Nephron progenitor cell (in vitro differentiated cells): ENCODE data around the gene UNC5CL.
A peak's percentile ranks its signal among the peaks of the same experiment; 100 is the strongest.

Experiments
- DNase-seq: peaks from one replicate; pipeline ENCODE4 v3.0.0; 2021
- H3K27ac Mint-ChIP-seq: 2 replicates; pipeline ENCODE4 v1.8.0; 2021; ENCODE audit warnings: mild to moderate bottlenecking, moderate library complexity, mixed read lengths
- H3K27me3 Mint-ChIP-seq: 2 replicates; pipeline ENCODE4 v1.8.0; 2021; ENCODE audit warnings: mild to moderate bottlenecking, low read depth, mixed read lengths; ENCODE audit not compliant: poor library complexity
- H3K36me3 Mint-ChIP-seq: 2 replicates; pipeline ENCODE4 v1.8.0; 2021; ENCODE audit warnings: low read depth, mixed read lengths
- H3K4me1 Mint-ChIP-seq: 2 replicates; pipeline ENCODE4 v1.8.0; 2021; ENCODE audit warnings: mixed read lengths
- H3K4me3 Mint-ChIP-seq: 2 replicates; pipeline ENCODE4 v1.8.0; 2021; ENCODE audit warnings: mild to moderate bottlenecking, moderate library complexity, mixed read lengths
- H3K9me3 Mint-ChIP-seq: 2 replicates; pipeline ENCODE4 v1.8.0; 2021; ENCODE audit warnings: mild to moderate bottlenecking, moderate library complexity, mixed read lengths
- CTCF ChIP-seq: fragments of 200-600 bp; sonication (generic); IDR thresholded peaks from 2 replicates; pipeline ENCODE4 v1.5.0; 2021; ENCODE audit warnings: antibody characterized with exemption

The UNC5CL gene

DNA sequence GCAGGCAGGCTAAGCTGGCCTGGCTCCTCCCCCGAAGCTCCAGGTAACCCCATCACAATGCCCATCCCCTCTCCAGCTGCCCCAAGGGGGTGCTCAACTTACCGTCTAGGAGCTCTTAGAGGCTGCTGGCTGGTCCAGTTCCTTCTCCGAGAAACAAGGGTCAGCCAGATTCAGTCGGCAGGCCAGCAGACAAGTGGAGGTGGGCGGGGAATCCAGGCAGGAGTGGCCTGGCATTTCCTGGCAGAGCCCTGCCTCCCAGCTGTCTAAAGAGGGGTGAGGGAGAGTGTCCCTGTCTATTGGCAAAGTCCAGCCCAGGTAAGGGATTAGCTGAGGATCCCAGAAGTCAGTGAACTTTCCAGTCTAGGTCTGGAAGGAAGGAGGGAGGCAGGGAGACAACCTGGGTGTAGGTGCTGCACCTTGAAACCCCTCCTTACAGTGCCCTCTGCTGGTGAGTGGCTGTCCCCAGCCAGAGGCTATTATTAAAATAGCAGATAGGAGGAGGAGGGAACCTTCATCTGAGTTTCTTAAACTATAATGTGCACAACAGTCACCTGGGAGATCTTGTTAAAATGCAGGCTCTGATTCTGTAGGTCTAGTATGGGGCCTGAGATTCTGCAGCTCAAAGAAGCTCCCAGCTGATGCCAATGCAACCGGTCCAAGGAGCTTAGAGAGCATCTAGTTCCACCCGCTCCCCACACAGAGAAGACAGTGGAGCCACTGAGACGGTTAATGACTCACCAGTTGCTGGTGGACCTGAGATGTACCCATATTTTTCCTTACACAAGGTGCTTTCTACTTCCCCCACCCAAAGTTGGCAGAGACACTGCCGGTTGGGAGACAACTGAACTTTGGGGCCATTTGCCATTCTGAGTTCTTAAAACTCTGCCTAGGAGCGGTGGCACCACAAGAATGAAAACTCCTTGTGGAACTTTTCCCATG, at the start of gene UNC5CL:
TSS of gene UNC5CL (minus strand) at position 162 of the 939 bp plus-strand sequence. CDS start 4,147 bp downstream, outside the sequence.
- peak; percentile 54 for DNase-seq
- Mint-ChIP-seq H3K27me3 (peaks cover 5% of the 10 kb centered on the region), H3K27ac (no peak within 1 kb of the TSS), H3K4me1 (peaks cover 20% of the 10 kb centered on the region), H3K36me3 (no peaks in the 10 kb centered on the region), H3K9me3 (no peaks in the 10 kb centered on the region), H3K4me3 (no peak within 1 kb of the TSS)
- TF ChIP-seq CTCF, result peak; percentile 66

- DNase-seq, result no peak
- H3K4me1 Mint-ChIP-seq, result peaks cover 6% of the 10 kb centered on the region
- no peaks in the 10 kb centered on the region for H3K9me3 Mint-ChIP-seq
- peak overlapping the region; percentile 85 for H3K27ac Mint-ChIP-seq
- H3K4me3 Mint-ChIP-seq, result no peak overlapping the region
- TF ChIP-seq CTCF, result no peak
- no peaks in the 10 kb centered on the region for H3K27me3 Mint-ChIP-seq
- H3K36me3 Mint-ChIP-seq, result peaks cover 81% of the 10 kb centered on the region
These were observed 49.4 kb upstream of the UNC5CL start for GRCh38 chr6:41088451-41088850.

- no peak for DNase-seq
- no peak overlapping the region for H3K4me3 Mint-ChIP-seq
- no peak overlapping the region for H3K27ac Mint-ChIP-seq
- no peak for TF ChIP-seq CTCF
- H3K27me3 Mint-ChIP-seq, result no peaks in the 10 kb centered on the region
- H3K4me1 Mint-ChIP-seq, result peaks cover 6% of the 10 kb centered on the region
- peaks cover 85% of the 10 kb centered on the region for H3K36me3 Mint-ChIP-seq
- no peaks in the 10 kb centered on the region for H3K9me3 Mint-ChIP-seq
These were observed 46.2 kb upstream of the UNC5CL start for GRCh38 chr6:41085182-41085581.

DNA sequence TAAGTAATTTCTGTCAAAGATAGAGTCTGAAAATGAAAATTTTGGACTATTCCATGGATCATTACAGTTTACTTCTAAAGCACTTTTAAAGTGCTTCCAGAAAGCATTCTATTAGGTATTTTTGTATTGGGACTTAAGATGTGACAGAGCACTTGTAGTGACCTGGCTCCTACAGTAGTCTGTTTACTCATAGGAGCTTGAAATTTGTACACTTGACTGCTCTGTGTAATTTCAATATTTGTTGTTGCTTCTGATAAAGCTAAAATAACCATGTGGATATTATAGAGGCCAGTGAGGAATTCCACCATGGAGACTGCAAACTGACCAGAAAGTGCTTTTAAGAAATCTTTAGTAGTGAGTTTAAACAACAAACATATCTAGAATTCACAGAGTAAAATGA, 44.1 kb upstream of the UNC5CL start:
- Mint-ChIP-seq H3K9me3 (no peaks in the 10 kb centered on the region), H3K36me3 (peaks cover 88% of the 10 kb centered on the region), H3K27me3 (no peaks in the 10 kb centered on the region), H3K4me1 (peaks cover 6% of the 10 kb centered on the region), H3K4me3 (no peak overlapping the region), H3K27ac (no peak overlapping the region)
- no peak for DNase-seq
- no peak for TF ChIP-seq CTCF

GRCh38 chr6:41080621-41081020, 41.6 kb upstream of the UNC5CL start:
- H3K9me3 Mint-ChIP-seq, result no peaks in the 10 kb centered on the region

More at GRCh38 chr6:41080621-41081020, 41.6 kb upstream of the UNC5CL start:
- DNase-seq, result no peak
- Mint-ChIP-seq H3K4me3 (no peak overlapping the region), H3K27me3 (no peaks in the 10 kb centered on the region), H3K27ac (peak overlapping the region; percentile 88), H3K4me1 (peaks cover 19% of the 10 kb centered on the region), H3K36me3 (peaks cover 64% of the 10 kb centered on the region)
- no peak for TF ChIP-seq CTCF
